Adrenal gland (tissue), 12 donors: ENCODE data around the gene INIP. TPM values are rescaled to one million over a fixed set of nuclear protein-coding genes. Genes with fewer than 3 reads are reported as not detected.
"Not testable (repeated sequence)": the region's sequence is repeated elsewhere in the genome, so short reads cannot be mapped to it uniquely, and the experiment has no call there.

Experiments
- DNase-seq, 7 donors: peaks; one replicate each; pipeline ENCODE4 v3.0.0-alpha.2; 2019 to 2020
- H3K27ac ChIP-seq, 5 donors: fragments of 200-600 bp; sonication (generic) in 4 of 5; 1 replicate in 3 of 5; 2 replicates in 2 of 5; pipeline versions ENCODE4 v1.5.1 to v1.8.0; 2016 to 2020; ENCODE audit warnings: mild to moderate bottlenecking in 1 of 5
- H3K27me3 ChIP-seq: fragments of 200-600 bp; 2 replicates; pipeline ENCODE4 v1.8.0; 2021
- H3K36me3 ChIP-seq, 2 donors: fragments of 200-600 bp; replicated peaks in 1 of 2; 1 replicate in 1 of 2; 2 replicates in 1 of 2; pipeline versions ENCODE4 v1.5.1 to v1.8.0; 2018 to 2022
- H3K4me1 ChIP-seq, 2 donors: fragments of 200-600 bp; replicated peaks in 1 of 2; 1 replicate in 1 of 2; 2 replicates in 1 of 2; pipeline versions ENCODE4 v1.5.1 to v1.8.0; 2018 to 2021
- H3K4me3 ChIP-seq, 4 donors: fragments of 200-600 bp; sonication (generic) in 3 of 4; one replicate each; pipeline ENCODE4 v1.5.1; 2016 to 2018
- H3K9me3 ChIP-seq, 3 donors: fragments of 200-600 bp; sonication (generic) in 1 of 3; replicated peaks in 1 of 3; 1 replicate in 2 of 3; 2 replicates in 1 of 3; pipeline versions ENCODE4 v1.5.1 to v1.8.0; 2016 to 2021
- CTCF ChIP-seq, 6 experiments: fragments of 450-650 bp in 4 of 6; fragments of 200-600 bp in 2 of 6; sonication (generic) in 1 of 6; IDR thresholded peaks; 1 replicate in 5 of 6; 2 replicates in 1 of 6; pipeline versions ENCODE4 v1.5.1 to v1.8.0; 2016 to 2021; ENCODE audit warnings: antibody characterized with exemption in 6 of 6, mild to moderate bottlenecking in 2 of 6, moderate library complexity in 1 of 6
- POLR2A ChIP-seq, 2 donors: fragments of 450-650 bp; IDR thresholded peaks; one replicate each; pipeline ENCODE4 v1.6.1; 2017; ENCODE audit warnings: antibody characterized with exemption in 2 of 2, mild to moderate bottlenecking in 2 of 2, moderate library complexity in 1 of 2
- WGBS, 4 donors: extraction: QIAGEN DNeasy Blood & Tissue Kit in 2 of 4; methylation state at CpG; one replicate each; pipeline versions ENCODE4 v1.1.5 to v1.1.7; 2013 to 2017; 5-methylcytosine and 5-hydroxymethylcytosine counted together
- intact Hi-C, 2 donors: fragments of 100-400 bp; cut with DNase I; formaldehyde crosslinking; loops; one replicate each; pipeline versions ENCODE4 v1.14.1 to v1.15.0; 2022 to 2023
- polyA plus RNA-seq, 3 donors: library from polyadenylated mRNA; stranded (reverse); fragments of 200-250 nt in 2 of 3; fragments of 350-450 nt in 1 of 3; fragmentation: Illumina TruSeq in 1 of 3; extraction: RNeasy Lipid Tissue Mini Kit (QIAGEN cat#74804) in 1 of 3; gene quantifications; one replicate each; pipeline ENCODE4 v1.2.3, GENCODE V29; 2013 to 2014
- total RNA-seq, 9 donors: library from RNA; depleted of rRNA in 4 of 9; stranded (reverse); fragments of >200 nt in 4 of 9; fragments of 120-200 nt in 1 of 9; fragmentation: NEBNext Ultra II Directional in 1 of 9; extraction: Animal tissue kit (Norgen Biotek cat#: 25700) in 1 of 9; gene quantifications; one replicate each; pipeline versions ENCODE4 v1.1.0 to v1.2.4, GENCODE V29; 2013 to 2023
- donor health status: healthy with polysubstance abuse.
- donor health status: Bipolar disorder and iron deficiency.
- donor health status: DM: yes; HTN: yes; CAD: no.
- donor health status: DM: no; HTN: no; CAD: no.
- donor health status: DM: no; HTN: no; CAD: no.
- donor health status: DM: yes; HTN: yes; CAD: no.

Gene INIP
- total and polyA plus RNA-seq, 12 donors, result 5.5 to 28.2 (median 20.0) TPM

- no peak overlapping the region for H3K4me3 ChIP-seq
- no peaks in the 10 kb centered on the region for H3K27me3 ChIP-seq
- intact Hi-C loops, result no loop called here
- DNase-seq, result no peak
- H3K27ac ChIP-seq, result no peak overlapping the region
- no peaks in the 10 kb centered on the region for H3K4me1 ChIP-seq
- TF ChIP-seq CTCF (IDR thresholded peaks at IDR 0.05) (no peak), POLR2A (IDR thresholded peaks at IDR 0.05) (no peak)
- no peaks in the 10 kb centered on the region for H3K36me3 ChIP-seq
- H3K9me3 ChIP-seq, result no peaks in the 10 kb centered on the region
These were observed 40.9 kb downstream of the INIP start for GRCh38 chr9:112677040-112677439.

- H3K9me3 ChIP-seq, H3K36me3 ChIP-seq, H3K4me1 ChIP-seq, H3K4me3 ChIP-seq, DNase-seq, H3K27ac ChIP-seq, intact Hi-C loops, H3K27me3 ChIP-seq: not testable (repeated sequence)
- WGBS, 4 donors, result 93 to 96% (median 96%) methylated on average over 4 of the region's 4 CpGs
These were observed 44.7 kb downstream of the INIP start for GRCh38 chr9:112673221-112673620.

GRCh38 chr9:112670991-112671625 lies 46.8 kb downstream of the INIP start:
- WGBS, 4 donors, result 31 to 40% (median 34%) methylated on average over 7 of the region's 7 CpGs
- H3K27ac ChIP-seq, result no peak overlapping the region

GRCh38 chr9:112669326-112669725 lies 48.6 kb downstream of the INIP start:
- H3K36me3 ChIP-seq, result no peaks in the 10 kb centered on the region
- H3K27ac ChIP-seq, result no peak overlapping the region
- intact Hi-C loops, result no loop called here
- no peaks in the 10 kb centered on the region for H3K4me1 ChIP-seq
- no peaks in the 10 kb centered on the region for H3K27me3 ChIP-seq
- no peaks in the 10 kb centered on the region for H3K9me3 ChIP-seq
- DNase-seq, result no peak
- TF ChIP-seq POLR2A (IDR thresholded peaks at IDR 0.05) (no peak), CTCF (IDR thresholded peaks at IDR 0.05) (no peak)
- H3K4me3 ChIP-seq, result no peak overlapping the region
- 93 to 98% (median 96%) methylated on average over 2 of the region's 2 CpGs for WGBS, 4 donors

More at GRCh38 chr9:112670991-112671625, 46.8 kb downstream of the INIP start:
- Histone ChIP-seq H3K27me3 (no peaks in the 10 kb centered on the region), H3K36me3 (no peaks in the 10 kb centered on the region), H3K4me3 (no peak overlapping the region), H3K4me1 (no peaks in the 10 kb centered on the region), H3K9me3 (no peaks in the 10 kb centered on the region)
- DNase-seq, result no peak
- intact Hi-C loops, result no loop called here
- TF ChIP-seq CTCF (IDR thresholded peaks at IDR 0.05), result no peak
- TF ChIP-seq POLR2A (IDR thresholded peaks at IDR 0.05), result no peak

- no peak overlapping the region for H3K4me3 ChIP-seq
- no peak for DNase-seq
- H3K27me3 ChIP-seq, result no peaks in the 10 kb centered on the region
- no peaks in the 10 kb centered on the region for H3K36me3 ChIP-seq
- TF ChIP-seq POLR2A (IDR thresholded peaks at IDR 0.05) (no peak), CTCF (IDR thresholded peaks at IDR 0.05) (peak in 4 of 6 experiments; percentile 10 to 31 (median 16))
- intact Hi-C loops, result no loop called here
- H3K9me3 ChIP-seq, result no peaks in the 10 kb centered on the region
- no peaks in the 10 kb centered on the region for H3K4me1 ChIP-seq
- no peak overlapping the region for H3K27ac ChIP-seq
- 73 to 86% (median 80%) methylated on average over 4 of the region's 4 CpGs for WGBS, 4 donors
These were observed 52.6 kb downstream of the INIP start for GRCh38 chr9:112665347-112665746.
